UCSD-AML1 (cell line): Measurements from ENCODE around the gene MAML1.

ENCODE experiments used
- DNase-seq: peaks from one replicate; lab custom pipeline; 2025; ENCODE audit not compliant: unreplicated experiment; lab: John Stamatoyannopoulos, UW

MAML1 gene

GRCh38 chr5:179804555-179804947 lies 71.9 kb downstream of the MAML1 start:
- DNase-seq, result no peak

- no peak for DNase-seq
Measured at GRCh38 chr5:179805070-179805528, 72.5 kb downstream of the MAML1 start.

- DNase-seq, result peak; percentile 64
Measured at GRCh38 chr5:179805529-179806249, 73.1 kb downstream of the MAML1 start.

GRCh38 chr5:179806250-179807048 lies 73.8 kb downstream of the MAML1 start, which contains the start of gene MGAT4B:
TSS of gene MGAT4B (minus strand) at chr5:179806866. CDS start at chr5:179806583, 283 bp downstream.
- DNase-seq, result peak; percentile 81

GRCh38 chr5:179812135-179812825 lies 79.7 kb downstream of the MAML1 start:
- no peak for DNase-seq

- no peak for DNase-seq
Measured at GRCh38 chr5:179812997-179813607, 80.5 kb downstream of the MAML1 start.

GRCh38 chr5:179814090-179814489 lies 81.5 kb downstream of the MAML1 start:
- DNase-seq, result no peak

GRCh38 chr5:179815491-179816249 lies 83.0 kb downstream of the MAML1 start:
- no peak for DNase-seq

- DNase-seq, result no peak
Measured at GRCh38 chr5:179816401-179816795, 83.8 kb downstream of the MAML1 start.

GRCh38 chr5:179816796-179817469 lies 84.3 kb downstream of the MAML1 start:
- no peak for DNase-seq

GRCh38 chr5:179817470-179817840 lies 84.8 kb downstream of the MAML1 start:
- no peak for DNase-seq

GRCh38 chr5:179817890-179818745 lies 85.5 kb downstream of the MAML1 start:
- DNase-seq, result no peak

- DNase-seq, result peak; percentile 93
Measured at GRCh38 chr5:179818746-179819295, 86.2 kb downstream of the MAML1 start.

- peak; percentile 80 for DNase-seq
Measured at GRCh38 chr5:179819296-179820126, 86.9 kb downstream of the MAML1 start.

- DNase-seq, result no peak
Measured at GRCh38 chr5:179820127-179820482, 87.5 kb downstream of the MAML1 start.

GRCh38 chr5:179820483-179821297 lies 88.1 kb downstream of the MAML1 start, which contains the start of gene SQSTM1:
TSS of gene SQSTM1 (plus strand) at chr5:179820905. CDS start at chr5:179820937, 32 bp downstream.
- DNase-seq, result peak; percentile 88
